ENCODE data around the gene ERG.

DNA sequence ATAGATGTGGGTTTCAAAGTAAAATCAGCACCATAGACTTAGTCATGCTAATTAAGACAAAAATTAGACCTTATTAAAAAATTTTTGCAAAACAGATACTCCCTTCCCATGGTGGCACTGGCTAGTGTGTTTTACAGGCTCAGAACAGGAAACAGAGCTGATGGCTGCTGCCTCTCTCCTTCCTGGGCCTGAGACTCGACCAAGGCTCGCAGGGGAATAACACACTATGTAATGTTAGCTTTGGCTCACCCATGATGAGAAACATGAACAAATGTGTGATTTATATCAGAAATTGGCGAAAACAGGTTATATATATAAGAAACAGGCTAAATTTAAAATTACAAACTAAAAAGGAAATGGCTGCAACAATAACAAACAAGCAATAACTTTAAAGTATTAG, 50.7 kb downstream of the ERG start:
- TF ChIP-seq, protein P1, sequence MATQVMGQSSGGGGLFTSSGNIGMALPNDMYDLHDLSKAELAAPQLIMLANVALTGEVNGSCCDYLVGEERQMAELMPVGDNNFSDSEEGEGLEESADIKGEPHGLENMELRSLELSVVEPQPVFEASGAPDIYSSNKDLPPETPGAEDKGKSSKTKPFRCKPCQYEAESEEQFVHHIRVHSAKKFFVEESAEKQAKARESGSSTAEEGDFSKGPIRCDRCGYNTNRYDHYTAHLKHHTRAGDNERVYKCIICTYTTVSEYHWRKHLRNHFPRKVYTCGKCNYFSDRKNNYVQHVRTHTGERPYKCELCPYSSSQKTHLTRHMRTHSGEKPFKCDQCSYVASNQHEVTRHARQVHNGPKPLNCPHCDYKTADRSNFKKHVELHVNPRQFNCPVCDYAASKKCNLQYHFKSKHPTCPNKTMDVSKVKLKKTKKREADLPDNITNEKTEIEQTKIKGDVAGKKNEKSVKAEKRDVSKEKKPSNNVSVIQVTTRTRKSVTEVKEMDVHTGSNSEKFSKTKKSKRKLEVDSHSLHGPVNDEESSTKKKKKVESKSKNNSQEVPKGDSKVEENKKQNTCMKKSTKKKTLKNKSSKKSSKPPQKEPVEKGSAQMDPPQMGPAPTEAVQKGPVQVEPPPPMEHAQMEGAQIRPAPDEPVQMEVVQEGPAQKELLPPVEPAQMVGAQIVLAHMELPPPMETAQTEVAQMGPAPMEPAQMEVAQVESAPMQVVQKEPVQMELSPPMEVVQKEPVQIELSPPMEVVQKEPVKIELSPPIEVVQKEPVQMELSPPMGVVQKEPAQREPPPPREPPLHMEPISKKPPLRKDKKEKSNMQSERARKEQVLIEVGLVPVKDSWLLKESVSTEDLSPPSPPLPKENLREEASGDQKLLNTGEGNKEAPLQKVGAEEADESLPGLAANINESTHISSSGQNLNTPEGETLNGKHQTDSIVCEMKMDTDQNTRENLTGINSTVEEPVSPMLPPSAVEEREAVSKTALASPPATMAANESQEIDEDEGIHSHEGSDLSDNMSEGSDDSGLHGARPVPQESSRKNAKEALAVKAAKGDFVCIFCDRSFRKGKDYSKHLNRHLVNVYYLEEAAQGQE (IDR thresholded peaks at IDR 0.05; ENCODE audit: unreplicated experiment) = no peak
- TF ChIP-seq EZH2 (IDR thresholded peaks at IDR 0.05; ENCODE audit: low read depth, unreplicated experiment) (no peak), POLR2AphosphoS5 (IDR thresholded peaks at IDR 0.05; ENCODE audit: low read depth) (no peak), EZH2phosphoT487 (IDR thresholded peaks at IDR 0.05; ENCODE audit: unreplicated experiment) (no peak), JUNB (IDR thresholded peaks at IDR 0.05; ENCODE audit: unreplicated experiment) (no peak), NANOG (IDR thresholded peaks at IDR 0.05; ENCODE audit: borderline replicate concordance) (no peak), STAT1 (IDR thresholded peaks at IDR 0.05; ENCODE audit: unreplicated experiment) (no peak)
- TF ChIP-seq, protein P2, sequence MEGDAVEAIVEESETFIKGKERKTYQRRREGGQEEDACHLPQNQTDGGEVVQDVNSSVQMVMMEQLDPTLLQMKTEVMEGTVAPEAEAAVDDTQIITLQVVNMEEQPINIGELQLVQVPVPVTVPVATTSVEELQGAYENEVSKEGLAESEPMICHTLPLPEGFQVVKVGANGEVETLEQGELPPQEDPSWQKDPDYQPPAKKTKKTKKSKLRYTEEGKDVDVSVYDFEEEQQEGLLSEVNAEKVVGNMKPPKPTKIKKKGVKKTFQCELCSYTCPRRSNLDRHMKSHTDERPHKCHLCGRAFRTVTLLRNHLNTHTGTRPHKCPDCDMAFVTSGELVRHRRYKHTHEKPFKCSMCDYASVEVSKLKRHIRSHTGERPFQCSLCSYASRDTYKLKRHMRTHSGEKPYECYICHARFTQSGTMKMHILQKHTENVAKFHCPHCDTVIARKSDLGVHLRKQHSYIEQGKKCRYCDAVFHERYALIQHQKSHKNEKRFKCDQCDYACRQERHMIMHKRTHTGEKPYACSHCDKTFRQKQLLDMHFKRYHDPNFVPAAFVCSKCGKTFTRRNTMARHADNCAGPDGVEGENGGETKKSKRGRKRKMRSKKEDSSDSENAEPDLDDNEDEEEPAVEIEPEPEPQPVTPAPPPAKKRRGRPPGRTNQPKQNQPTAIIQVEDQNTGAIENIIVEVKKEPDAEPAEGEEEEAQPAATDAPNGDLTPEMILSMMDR (conservative IDR thresholded peaks at IDR 0.05; ENCODE audit: low read depth in 2 of 2) = no peak
- TF ChIP-seq, protein P3, sequence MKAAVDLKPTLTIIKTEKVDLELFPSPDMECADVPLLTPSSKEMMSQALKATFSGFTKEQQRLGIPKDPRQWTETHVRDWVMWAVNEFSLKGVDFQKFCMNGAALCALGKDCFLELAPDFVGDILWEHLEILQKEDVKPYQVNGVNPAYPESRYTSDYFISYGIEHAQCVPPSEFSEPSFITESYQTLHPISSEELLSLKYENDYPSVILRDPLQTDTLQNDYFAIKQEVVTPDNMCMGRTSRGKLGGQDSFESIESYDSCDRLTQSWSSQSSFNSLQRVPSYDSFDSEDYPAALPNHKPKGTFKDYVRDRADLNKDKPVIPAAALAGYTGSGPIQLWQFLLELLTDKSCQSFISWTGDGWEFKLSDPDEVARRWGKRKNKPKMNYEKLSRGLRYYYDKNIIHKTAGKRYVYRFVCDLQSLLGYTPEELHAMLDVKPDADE (IDR thresholded peaks at IDR 0.05) = no peak
